ENCODE results near the gene LRCOL1. TPM values are rescaled to one million over a fixed set of nuclear protein-coding genes. Genes with fewer than 3 reads are reported as not detected.

Gene LRCOL1
- total RNA-seq, 1 experiment from 2014 or later, result not detected

GRCh38 chr12:132623072-132623869, 12.9 kb upstream of the LRCOL1 start:
- H3K9me2 ChIP-seq (replicated peaks; ENCODE audit: insufficient read depth, low read length), result no peaks in the 10 kb centered on the region
- no peaks in the 10 kb centered on the region; the same call in 1 of the 2 replicates for H3K4me1 ChIP-seq (ENCODE audit: low read length)
- H3K27ac ChIP-seq (ENCODE audit: low read length), result no peak overlapping the region
- H3K4me2 ChIP-seq (ENCODE audit: low read depth, low read length, poor library complexity, severe bottlenecking), result no peak overlapping the region
- H3K9me3 ChIP-seq (ENCODE audit: low read length), result no peaks in the 10 kb centered on the region
- no peaks in the 10 kb centered on the region for H4K20me1 ChIP-seq (ENCODE audit: insufficient read depth, low read depth, low read length)
- no peak overlapping the region for H3K4me3 ChIP-seq (ENCODE audit: low read length)
- DNase-seq, result no peak
- H3K79me2 ChIP-seq (ENCODE audit: low read length), result no peaks in the 10 kb centered on the region
- H3K36me3 ChIP-seq (ENCODE audit: insufficient read depth, low read length), result 0 out of 2 replicates have a peak, but pooled peaks cover 3% of the 10 kb centered on the region
- no peaks in the 10 kb centered on the region for H3K27me3 ChIP-seq (ENCODE audit: low read length)
- H2AFZ ChIP-seq (ENCODE audit: low read length), result no peak overlapping the region
- H3K9ac ChIP-seq (ENCODE audit: low read length), result no peak overlapping the region

- Histone ChIP-seq H4K20me1 (ENCODE audit: insufficient read depth, low read depth, low read length) (no peaks in the 10 kb centered on the region), H2AFZ (ENCODE audit: low read length) (no peak overlapping the region)
Observed at GRCh38 chr12:132622437-132623071, 12.2 kb upstream of the LRCOL1 start.

GRCh38 chr12:132621657-132622435, 11.5 kb upstream of the LRCOL1 start:
- DNase-seq, result no peak
- Histone ChIP-seq H3K79me2 (ENCODE audit: low read length) (no peaks in the 10 kb centered on the region), H3K4me3 (ENCODE audit: low read length) (no peak overlapping the region), H4K20me1 (ENCODE audit: insufficient read depth, low read depth, low read length) (no peaks in the 10 kb centered on the region), H3K27ac (ENCODE audit: low read length) (no peak overlapping the region), H3K9me3 (ENCODE audit: low read length) (no peaks in the 10 kb centered on the region), H3K9me2 (replicated peaks; ENCODE audit: insufficient read depth, low read length) (no peaks in the 10 kb centered on the region), H3K4me1 (ENCODE audit: low read length) (no peaks in the 10 kb centered on the region; the same call in 1 of the 2 replicates), H3K36me3 (ENCODE audit: insufficient read depth, low read length) (0 out of 2 replicates have a peak, but pooled peaks cover 3% of the 10 kb centered on the region), H3K27me3 (ENCODE audit: low read length) (no peaks in the 10 kb centered on the region), H3K9ac (ENCODE audit: low read length) (no peak overlapping the region), H2AFZ (ENCODE audit: low read length) (no peak overlapping the region), H3K4me2 (ENCODE audit: low read depth, low read length, poor library complexity, severe bottlenecking) (no peak overlapping the region)

More at GRCh38 chr12:132622437-132623071, 12.2 kb upstream of the LRCOL1 start:
- Histone ChIP-seq H3K9me3 (ENCODE audit: low read length) (no peaks in the 10 kb centered on the region), H3K27ac (ENCODE audit: low read length) (no peak overlapping the region), H3K36me3 (ENCODE audit: insufficient read depth, low read length) (0 out of 2 replicates have a peak, but pooled peaks cover 3% of the 10 kb centered on the region), H3K9me2 (replicated peaks; ENCODE audit: insufficient read depth, low read length) (no peaks in the 10 kb centered on the region), H3K27me3 (ENCODE audit: low read length) (no peaks in the 10 kb centered on the region), H3K4me2 (ENCODE audit: low read depth, low read length, poor library complexity, severe bottlenecking) (no peak overlapping the region), H3K4me1 (ENCODE audit: low read length) (no peaks in the 10 kb centered on the region; the same call in 1 of the 2 replicates), H3K4me3 (ENCODE audit: low read length) (no peak overlapping the region), H3K79me2 (ENCODE audit: low read length) (no peaks in the 10 kb centered on the region), H3K9ac (ENCODE audit: low read length) (no peak overlapping the region)
- DNase-seq, result peak; percentile 52

- H3K27me3 ChIP-seq (ENCODE audit: low read length), result no peaks in the 10 kb centered on the region
- no peaks in the 10 kb centered on the region for H3K9me3 ChIP-seq (ENCODE audit: low read length)
- no peak overlapping the region for H3K27ac ChIP-seq (ENCODE audit: low read length)
- H3K9ac ChIP-seq (ENCODE audit: low read length), result no peak overlapping the region
- no peaks in the 10 kb centered on the region for H3K79me2 ChIP-seq (ENCODE audit: low read length)
- no peak overlapping the region for H3K4me2 ChIP-seq (ENCODE audit: low read depth, low read length, poor library complexity, severe bottlenecking)
- H3K4me1 ChIP-seq (ENCODE audit: low read length), result no peaks in the 10 kb centered on the region; the same call in 1 of the 2 replicates
- no peaks in the 10 kb centered on the region for H3K36me3 ChIP-seq (ENCODE audit: insufficient read depth, low read length)
- H3K9me2 ChIP-seq (replicated peaks; ENCODE audit: insufficient read depth, low read length), result no peaks in the 10 kb centered on the region
- H4K20me1 ChIP-seq (ENCODE audit: insufficient read depth, low read depth, low read length), result no peaks in the 10 kb centered on the region
- no peak overlapping the region for H2AFZ ChIP-seq (ENCODE audit: low read length)
- H3K4me3 ChIP-seq (ENCODE audit: low read length), result no peak overlapping the region
- no peak for DNase-seq
Observed at GRCh38 chr12:132620899-132621656, 10.7 kb upstream of the LRCOL1 start.

GRCh38 chr12:132620113-132620898, 9.9 kb upstream of the LRCOL1 start:
- H3K27me3 ChIP-seq (ENCODE audit: low read length), result no peaks in the 10 kb centered on the region
- no peaks in the 10 kb centered on the region for H4K20me1 ChIP-seq (ENCODE audit: insufficient read depth, low read depth, low read length)
- no peak overlapping the region for H3K27ac ChIP-seq (ENCODE audit: low read length)
- H3K4me2 ChIP-seq (ENCODE audit: low read depth, low read length, poor library complexity, severe bottlenecking), result no peak overlapping the region
- H3K4me3 ChIP-seq (ENCODE audit: low read length), result no peak overlapping the region
- no peaks in the 10 kb centered on the region for H3K9me3 ChIP-seq (ENCODE audit: low read length)
- H2AFZ ChIP-seq (ENCODE audit: low read length), result no peak overlapping the region
- H3K79me2 ChIP-seq (ENCODE audit: low read length), result no peaks in the 10 kb centered on the region
- no peaks in the 10 kb centered on the region; the same call in 1 of the 2 replicates for H3K4me1 ChIP-seq (ENCODE audit: low read length)
- no peak for DNase-seq
- H3K9me2 ChIP-seq (replicated peaks; ENCODE audit: insufficient read depth, low read length), result no peaks in the 10 kb centered on the region
- no peak overlapping the region for H3K9ac ChIP-seq (ENCODE audit: low read length)
- no peaks in the 10 kb centered on the region for H3K36me3 ChIP-seq (ENCODE audit: insufficient read depth, low read length)

- no peaks in the 10 kb centered on the region for H3K9me2 ChIP-seq (replicated peaks; ENCODE audit: insufficient read depth, low read length)
- H3K4me3 ChIP-seq (ENCODE audit: low read length), result no peak overlapping the region
- H3K27ac ChIP-seq (ENCODE audit: low read length), result no peak overlapping the region
- H3K27me3 ChIP-seq (ENCODE audit: low read length), result no peaks in the 10 kb centered on the region
- H4K20me1 ChIP-seq (ENCODE audit: insufficient read depth, low read depth, low read length), result no peaks in the 10 kb centered on the region
- no peak overlapping the region for H3K9ac ChIP-seq (ENCODE audit: low read length)
- no peak overlapping the region for H3K4me2 ChIP-seq (ENCODE audit: low read depth, low read length, poor library complexity, severe bottlenecking)
- no peaks in the 10 kb centered on the region for H3K79me2 ChIP-seq (ENCODE audit: low read length)
- no peaks in the 10 kb centered on the region for H3K9me3 ChIP-seq (ENCODE audit: low read length)
- no peaks in the 10 kb centered on the region; the same call in 1 of the 2 replicates for H3K4me1 ChIP-seq (ENCODE audit: low read length)
- H2AFZ ChIP-seq (ENCODE audit: low read length), result no peak overlapping the region
- H3K36me3 ChIP-seq (ENCODE audit: insufficient read depth, low read length), result no peaks in the 10 kb centered on the region
- no peak for DNase-seq
Observed at GRCh38 chr12:132619386-132620112, 9.2 kb upstream of the LRCOL1 start.

- Histone ChIP-seq H3K27me3 (ENCODE audit: low read length) (no peaks in the 10 kb centered on the region), H3K36me3 (ENCODE audit: insufficient read depth, low read length) (no peaks in the 10 kb centered on the region), H3K4me3 (ENCODE audit: low read length) (no peak overlapping the region), H3K9ac (ENCODE audit: low read length) (no peak overlapping the region), H3K9me2 (replicated peaks; ENCODE audit: insufficient read depth, low read length) (no peaks in the 10 kb centered on the region), H2AFZ (ENCODE audit: low read length) (no peak overlapping the region), H4K20me1 (ENCODE audit: insufficient read depth, low read depth, low read length) (no peaks in the 10 kb centered on the region), H3K4me1 (ENCODE audit: low read length) (no peaks in the 10 kb centered on the region; the same call in 1 of the 2 replicates), H3K79me2 (ENCODE audit: low read length) (no peaks in the 10 kb centered on the region), H3K9me3 (ENCODE audit: low read length) (no peaks in the 10 kb centered on the region), H3K4me2 (ENCODE audit: low read depth, low read length, poor library complexity, severe bottlenecking) (no peak overlapping the region), H3K27ac (ENCODE audit: low read length) (no peak overlapping the region)
- DNase-seq, result no peak
Observed at GRCh38 chr12:132619071-132619385, 8.6 kb upstream of the LRCOL1 start.

Data from Karpas-422 (cell line).